K562 (cell line): ENCODE results near the gene SLC22A3. TPM values are rescaled to one million over a fixed set of nuclear protein-coding genes. Genes with fewer than 3 reads are reported as not detected.

Source experiments
- ATAC-seq: fragments of 200-7000 bp; cut with Tn5 transposase; 3 replicates; pipeline ENCODE4 v1.9.1; 2020; ENCODE audit warnings: moderate library complexity
- BruUV-seq: library from RNA; stranded (reverse); fragments of 400-500 nt; replicated peaks from 2 replicates; lab custom pipeline; 2021; lab: Mats Ljungman, UMichigan
- CTCF ChIA-PET: fragments of 300-600 bp; formaldehyde crosslinking; extraction: SDS; loops from one replicate; lab custom pipeline; 2021; ENCODE audit warnings: low intra/inter-chr PET ratio; lab: Yijun Ruan, JAX
- POLR2A ChIA-PET: fragments of 300-600, 350-650 bp; sonication (Branson Sonifier 250); formaldehyde crosslinking; extraction: SDS; loops from one replicate; lab custom pipeline; 2021; ENCODE audit warnings: antibody characterized with exemption, inconsistent platforms; lab: Yijun Ruan, JAX
- DNase-seq, 4 experiments: peaks; one replicate each; pipeline versions ENCODE4 v3.0.0 to v3.0.0-alpha.2; 2011 to 2018; ENCODE audit warnings: low spot score in 3 of 4, mixed read lengths in 3 of 4; ENCODE audit errors: extremely low read depth in 1 of 4
- FAIRE-seq: peaks from 2 replicates; lab custom pipeline; 2011; peaks lifted over from hg19 to GRCh38; lab: Jason Lieb, UNC
- H2AFZ ChIP-seq: 2 replicates; pipeline ENCODE4 v1.6.0; 2011; ENCODE audit warnings: low read depth, low read length, control low read depth, inconsistent platforms
- H3K27ac ChIP-seq: fragments of 200-600 bp; 3 replicates; pipeline ENCODE4 v1.8.0; 2011; ENCODE audit warnings: low read depth, mild to moderate bottlenecking, control low read depth, inconsistent platforms, low read length, moderate library complexity, mixed read lengths; ENCODE audit errors: extremely low read depth
- H3K27me3 ChIP-seq, 2 experiments: fragments of 300-600 bp in 1 of 2; 2 replicates in 1 of 2; 3 replicates in 1 of 2; pipeline versions ENCODE4 v1.6.0 to v1.8.0; 2011; ENCODE audit warnings: inconsistent platforms in 2 of 2, low read length in 2 of 2, mild to moderate bottlenecking in 1 of 2, mixed read lengths in 1 of 2, moderate library complexity in 1 of 2; ENCODE audit not compliant: control insufficient read depth in 2 of 2, insufficient read depth in 2 of 2
- H3K36me3 ChIP-seq: fragments of 300-600 bp; 3 replicates; pipeline ENCODE4 v1.8.0; 2011; ENCODE audit warnings: mild to moderate bottlenecking, low read length, inconsistent platforms; ENCODE audit not compliant: control insufficient read depth, insufficient read depth
- H3K4me1 ChIP-seq, 2 experiments: fragments of 200-600 bp in 1 of 2; replicated peaks in 1 of 2; 2 replicates in 1 of 2; 3 replicates in 1 of 2; pipeline versions ENCODE4 v1.5.1 to v1.8.0; 2011; ENCODE audit warnings: inconsistent platforms in 2 of 2, low read length in 2 of 2, mild to moderate bottlenecking in 1 of 2, mixed read lengths in 1 of 2, moderate library complexity in 1 of 2; ENCODE audit not compliant: control insufficient read depth in 2 of 2, insufficient read depth in 2 of 2
- H3K4me2 ChIP-seq: 2 replicates; pipeline ENCODE4 v1.6.1; 2011; ENCODE audit warnings: low read length, control low read depth, inconsistent platforms, mixed read lengths; ENCODE audit not compliant: insufficient read depth
- H3K4me3 ChIP-seq: fragments of 200-600 bp; sonication (generic), shearing (Covaris generic); 2 replicates; pipeline ENCODE4 v1.5.1; 2016; ENCODE audit warnings: control low read depth, inconsistent platforms
- H3K79me2 ChIP-seq: fragments of 200-600 bp; 3 replicates; pipeline ENCODE4 v1.8.0; 2011; ENCODE audit warnings: low read length, inconsistent platforms; ENCODE audit not compliant: control insufficient read depth, insufficient read depth
- H3K9ac ChIP-seq, 2 experiments: 2 replicates each; pipeline versions ENCODE4 v1.6.0 to v1.6.1; 2011; ENCODE audit warnings: low read depth in 2 of 2, low read length in 2 of 2, control low read depth in 1 of 2, inconsistent platforms in 1 of 2, mild to moderate bottlenecking in 1 of 2, mixed read lengths in 1 of 2; ENCODE audit not compliant: insufficient read depth in 1 of 2
- H3K9me1 ChIP-seq: one replicate; pipeline ENCODE4 v1.6.0; 2011; ENCODE audit warnings: inconsistent platforms, mild to moderate bottlenecking, low read length, moderate library complexity; ENCODE audit not compliant: control insufficient read depth, insufficient read depth
- H3K9me3 ChIP-seq: replicated peaks from 2 replicates; pipeline ENCODE4 v1.5.1; 2011; ENCODE audit warnings: low read depth, low read length, inconsistent platforms; ENCODE audit not compliant: control insufficient read depth, insufficient read depth
- H4K20me1 ChIP-seq: replicated peaks from 2 replicates; pipeline ENCODE4 v1.6.1; 2011; ENCODE audit warnings: low read length, inconsistent platforms, mixed read lengths; ENCODE audit not compliant: control insufficient read depth, insufficient read depth
- BRCA1 ChIP-seq, 2 experiments: fragments of 450-650 bp in 1 of 2; sonication (generic) in 1 of 2; formaldehyde crosslinking in 1 of 2; IDR thresholded peaks; 2 replicates each; pipeline versions ENCODE4 v1.5.0 to v1.6.1; 2017 to 2020; ENCODE audit warnings: mild to moderate bottlenecking in 1 of 2, missing genetic modification reagents in 1 of 2
- CBFA2T3 ChIP-seq: fragments of 450-650 bp; IDR thresholded peaks from 2 replicates; pipeline ENCODE4 v1.6.1; 2017
- CBX2 ChIP-seq: fragments of 200-600 bp; sonication (generic); IDR thresholded peaks from one replicate; pipeline ENCODE4 v1.6.1; 2012; ENCODE audit warnings: mild to moderate bottlenecking, low read length, inconsistent platforms; ENCODE audit not compliant: insufficient read depth, poor library complexity, severe bottlenecking
- ESRRA ChIP-seq: fragments of 450-650 bp; IDR thresholded peaks from 2 replicates; pipeline ENCODE4 v1.6.1; 2014; ENCODE audit warnings: low read depth, mild to moderate bottlenecking, moderate library complexity, borderline replicate concordance
- LCOR ChIP-seq: sonication (generic); formaldehyde crosslinking; IDR thresholded peaks from 2 replicates; pipeline ENCODE4 v1.8.0; 2022; ENCODE audit warnings: mild to moderate bottlenecking, missing genetic modification reagents
- MAFG ChIP-seq: fragments of 450-650 bp; conservative IDR thresholded peaks from 2 replicates; pipeline ENCODE4 v1.6.1; 2016; ENCODE audit warnings: missing genetic modification characterization, missing compliant biosample characterization
- MBD2 ChIP-seq: sonication (generic); IDR thresholded peaks from 2 replicates; pipeline ENCODE4 v1.6.1; 2016; ENCODE audit warnings: low read depth, borderline replicate concordance
- MCM7 ChIP-seq, 2 experiments: fragments of 450-650 bp; IDR thresholded peaks; 2 replicates each; pipeline ENCODE4 v1.6.1; 2016 to 2018
- RBM34 ChIP-seq: fragments of 200-400 bp; formaldehyde crosslinking; IDR thresholded peaks from 2 replicates; pipeline ENCODE4 v1.6.1; 2018; ENCODE audit warnings: low read length, borderline replicate concordance; ENCODE audit not compliant: insufficient read depth
- TSC22D4 ChIP-seq: fragments of 450-650 bp; IDR thresholded peaks from 2 replicates; pipeline ENCODE4 v1.6.1; 2016; ENCODE audit warnings: missing genetic modification characterization, missing biosample characterization, control low read depth
- ZNF121 ChIP-seq: sonication (generic); formaldehyde crosslinking; conservative IDR thresholded peaks from 2 replicates; pipeline ENCODE4 v1.8.0; 2022; ENCODE audit warnings: missing genetic modification reagents
- ZNF212 ChIP-seq: fragments of 450-650 bp; formaldehyde crosslinking; IDR thresholded peaks from 2 replicates; pipeline ENCODE4 v1.4.0; 2020; ENCODE audit warnings: mild to moderate bottlenecking
- ZNF311 ChIP-seq: fragments of 250-450 bp; sonication (Bioruptor Pico); IDR thresholded peaks from 2 replicates; pipeline ENCODE4 v1.4.0; 2020; ENCODE audit warnings: mild to moderate bottlenecking, moderate library complexity
- ZNF764 ChIP-seq: fragments of 250-450 bp; sonication (Bioruptor Pico); IDR thresholded peaks from 2 replicates; pipeline ENCODE4 v1.4.0; 2020; ENCODE audit warnings: low read depth, mild to moderate bottlenecking, moderate library complexity
- WGBS: fragments of 100-300 bp; shearing (Covaris generic); methylation state at CpG from one replicate; pipeline ENCODE4 v1.1.6; 2016; ENCODE audit warnings: low coverage, mixed read lengths; ENCODE audit not compliant: insufficient coverage; ENCODE audit errors: missing lambda C conversion rate; 5-methylcytosine and 5-hydroxymethylcytosine counted together
- in situ Hi-C: fragments of 300-500 bp; cut with MboI; formaldehyde crosslinking; loops from 4 replicates; pipeline ENCODE4 v1.15.0; 2018; ENCODE audit warnings: inconsistent platforms, mixed read lengths
- intact Hi-C: fragments of 100-400 bp; cut with micrococcal nuclease; formaldehyde crosslinking; loops from 2 replicates; pipeline ENCODE4 v1.14.2; 2022
- polyA plus RNA-seq, 8 experiments: library from polyadenylated mRNA; depleted of rRNA in 4 of 8; stranded (reverse) in 5 of 8; unstranded in 3 of 8; fragments of >200 nt; fragmentation: Nextera tagmentation in 2 of 8; fragmentation: Illumina TruSeq in 1 of 8; extraction: Ambion mirVana in 2 of 8; extraction: Trizol in 1 of 8; gene quantifications; 2 replicates each; pipeline versions ENCODE4 v1.2.1 to v1.2.3, GENCODE V29; 2011 to 2014; ENCODE audit warnings: inconsistent platforms in 1 of 8, missing spikeins in 1 of 8
- total RNA-seq, 7 experiments: library from RNA; depleted of rRNA in 6 of 7; stranded (reverse); fragments of >200 nt in 6 of 7; fragmentation: Illumina TruSeq in 2 of 7; extraction: Trizol in 2 of 7; gene quantifications; 2 replicates each; pipeline versions ENCODE4 v1.2.1 to v1.2.3, GENCODE V29; 2011 to 2021; ENCODE audit warnings: low replicate concordance in 1 of 7
- TF ChIP-seq, protein P1 (sequence below): fragments of 450-650 bp; IDR thresholded peaks from 2 replicates; pipeline ENCODE4 v1.6.1; 2016; ENCODE audit warnings: missing biosample characterization, missing genetic modification characterization

The SLC22A3 gene
- total and polyA plus RNA-seq, 9 of the 15 experiments (the other 6 are each of a cell fraction or from before 2014, with no cell fraction given), result not detected

DNA sequence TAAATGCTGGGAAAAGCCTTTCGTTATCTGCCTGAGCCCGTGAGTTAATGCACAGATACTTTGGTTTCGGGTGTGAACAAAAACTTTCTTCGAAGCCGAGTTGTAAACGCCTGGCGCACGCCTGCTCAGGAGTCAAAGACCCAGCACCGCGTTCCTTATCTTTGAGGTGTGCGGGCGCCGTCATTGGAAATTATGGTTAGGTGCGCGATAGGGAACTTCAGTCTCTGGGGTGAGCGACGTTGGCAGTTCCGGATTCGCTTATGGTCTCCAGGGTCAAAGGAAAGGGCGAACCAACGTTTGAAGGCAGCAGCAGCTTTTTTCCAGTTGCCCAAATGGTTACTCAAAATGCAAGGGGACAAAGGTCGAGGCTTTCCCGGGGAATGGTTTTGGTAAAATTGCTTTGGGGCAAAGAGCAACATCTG lies 853 bp downstream of the SLC22A3 start:
- POLR2A ChIA-PET, result no interaction called here
- in situ Hi-C loops, result no loop called here
- H3K27ac ChIP-seq, result no peak overlapping the region
- FAIRE-seq (no peak), DNase-seq (no peak), ATAC-seq (no peak)
- peaks cover 36 to 44% of the 10 kb centered on the region in 2 experiments for H3K27me3 ChIP-seq
- no peak overlapping the region for H3K9ac ChIP-seq
- H3K9me1 ChIP-seq, result no peaks in the 10 kb centered on the region
- peaks cover 0 to 10% of the 10 kb centered on the region in 2 experiments; a peak in 1 of 5 replicates for H3K4me1 ChIP-seq
- CTCF ChIA-PET, result no interaction called here
- no TSS peak for BruUV-seq
- no peaks in the 10 kb centered on the region for H3K36me3 ChIP-seq
- H2AFZ ChIP-seq, result no peak overlapping the region
- no peaks in the 10 kb centered on the region for H3K79me2 ChIP-seq
- no peak overlapping the region for H3K4me3 ChIP-seq
- no peaks in the 10 kb centered on the region for H3K9me3 ChIP-seq
- H4K20me1 ChIP-seq, result peaks cover 3% of the 10 kb centered on the region; the same call in 1 of the 2 replicates
- 6% methylated on average over 23 of the region's 23 CpGs for WGBS
- H3K4me2 ChIP-seq, result no peak overlapping the region
- intact Hi-C loops, result no loop called here
- TF ChIP-seq RBM34 (no peak), TSC22D4 (no peak), ZNF764 (no peak), ZNF212 (CRISPR knock-in tag) (no peak), MCM7 (IDR thresholded peaks at IDR 0.05) (no peak), MBD2 (no peak), CBFA2T3 (no peak), ESRRA (no peak), CBX2 (no peak), MAFG (no peak), BRCA1 (IDR thresholded peaks at IDR 0.05) (no peak), BRCA1 (CRISPR knock-in tag; IDR thresholded peaks at IDR 0.05) (no peak), ZNF121 (no peak), LCOR (no peak), ZNF311 (CRISPR knock-in tag) (no peak)
- TF ChIP-seq, protein P1, sequence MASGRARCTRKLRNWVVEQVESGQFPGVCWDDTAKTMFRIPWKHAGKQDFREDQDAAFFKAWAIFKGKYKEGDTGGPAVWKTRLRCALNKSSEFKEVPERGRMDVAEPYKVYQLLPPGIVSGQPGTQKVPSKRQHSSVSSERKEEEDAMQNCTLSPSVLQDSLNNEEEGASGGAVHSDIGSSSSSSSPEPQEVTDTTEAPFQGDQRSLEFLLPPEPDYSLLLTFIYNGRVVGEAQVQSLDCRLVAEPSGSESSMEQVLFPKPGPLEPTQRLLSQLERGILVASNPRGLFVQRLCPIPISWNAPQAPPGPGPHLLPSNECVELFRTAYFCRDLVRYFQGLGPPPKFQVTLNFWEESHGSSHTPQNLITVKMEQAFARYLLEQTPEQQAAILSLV (tag), result no peak
